Activated CD4-positive, CD25-positive, alpha-beta regulatory T cell treated with anti-CD3 and anti-CD28 coated beads, Interleukin-2, amount 50 U/mL, for 72 hours (primary cell): ENCODE results near the gene SLC34A3.

Experiments
- DNase-seq: peaks from one replicate; pipeline ENCODE4 v3.0.0; 2021

The SLC34A3 gene

DNA sequence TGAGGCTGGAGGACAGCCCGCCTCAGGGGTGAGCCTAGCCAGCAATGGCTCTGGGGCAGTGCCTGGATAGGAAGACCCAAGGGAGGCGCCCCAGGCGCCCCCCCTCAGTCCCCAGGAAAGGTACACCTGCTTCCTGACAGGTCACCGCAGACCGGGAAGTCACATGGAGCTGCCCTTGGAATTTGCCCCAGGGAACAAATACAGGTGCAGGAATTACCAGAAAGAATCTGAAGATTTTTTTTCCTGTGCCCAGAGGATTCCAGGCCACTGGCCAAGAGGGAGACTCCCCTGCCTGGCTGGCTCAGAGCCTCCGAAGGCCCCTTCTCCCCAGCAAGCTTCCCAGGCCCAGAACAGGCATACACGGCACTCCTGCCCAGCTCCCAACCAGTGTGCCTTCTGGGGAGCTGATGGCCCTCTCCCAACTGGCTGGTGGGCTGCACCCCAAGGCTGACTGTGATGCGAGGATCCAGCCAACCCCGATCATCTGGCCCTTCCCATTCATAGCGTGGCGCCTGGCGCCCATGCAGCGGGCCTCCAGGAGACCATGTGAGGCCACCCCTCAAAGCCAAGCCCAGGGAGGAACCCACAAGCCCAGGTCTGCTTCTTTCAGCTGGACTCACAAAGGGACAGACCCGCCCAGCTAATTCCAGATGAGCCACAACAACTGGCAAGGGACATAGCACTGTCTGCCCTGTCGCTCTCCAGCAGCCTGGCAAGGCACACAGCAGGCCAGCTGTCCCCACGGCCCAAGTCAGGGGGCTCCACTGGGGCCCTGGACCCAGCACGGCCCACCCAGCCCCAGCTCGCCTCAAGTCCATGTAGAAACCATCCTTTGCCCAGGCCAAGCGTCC lies 32.4 kb upstream of the SLC34A3 start:
- no peak for DNase-seq

- no peak for DNase-seq
Observed at GRCh38 chr9:137198902-137199283, 31.8 kb upstream of the SLC34A3 start.

- no peak for DNase-seq
Observed at GRCh38 chr9:137199411-137200121, 31.1 kb upstream of the SLC34A3 start.

DNA sequence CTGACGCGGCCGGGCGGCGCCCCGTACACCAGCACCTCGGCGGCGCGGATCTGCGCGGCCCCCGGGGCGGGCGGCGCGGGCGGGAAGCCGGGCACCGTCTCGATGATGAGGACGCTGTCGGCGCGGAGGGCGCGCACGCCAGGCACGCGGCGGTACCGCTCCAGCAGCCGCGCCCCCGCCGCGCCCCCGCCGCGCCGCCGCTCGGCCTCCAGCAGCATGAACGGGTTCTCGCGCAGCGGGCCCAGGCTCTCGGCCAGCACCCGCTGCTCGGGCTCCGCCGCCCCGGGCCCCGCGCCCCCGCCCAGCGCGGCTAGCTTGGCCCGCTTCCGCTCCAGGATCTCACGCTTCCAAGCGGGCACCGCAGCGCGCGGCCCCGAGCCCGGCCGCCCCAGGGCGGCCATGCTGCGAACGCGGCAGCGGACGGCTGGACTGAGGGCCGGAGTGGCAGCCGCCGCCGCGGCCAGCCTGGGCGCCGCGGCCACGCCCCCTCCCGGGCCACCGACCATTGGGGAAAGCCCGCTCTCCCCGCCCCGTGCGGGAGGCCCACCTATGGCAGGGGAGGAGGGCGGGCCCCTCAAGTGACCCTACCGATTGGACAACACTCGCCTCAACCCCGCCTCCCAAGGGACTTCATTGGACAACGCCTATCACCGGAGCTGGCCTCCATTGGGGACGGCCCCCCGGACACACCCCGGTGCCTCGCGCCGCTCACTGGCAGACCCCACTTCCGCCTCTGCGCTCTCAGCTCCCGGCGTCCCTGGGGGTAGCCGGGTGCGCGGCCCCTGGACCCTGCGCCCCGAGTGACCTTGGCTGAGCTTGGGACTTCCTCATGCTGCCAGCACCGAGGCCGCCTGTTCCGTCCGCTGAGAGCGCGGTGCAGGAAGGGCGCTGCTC lies 30.1 kb upstream of the SLC34A3 start, which contains the start of gene TPRN:
Gene TPRN, minus strand, starts transcription at position 431 of the 894 bp plus-strand sequence. Its CDS starts 30 bp downstream, at position 401.
- DNase-seq = peak; percentile 97

GRCh38 chr9:137201205-137201868 lies 29.4 kb upstream of the SLC34A3 start:
- DNase-seq = no peak

- no peak for DNase-seq
Observed at GRCh38 chr9:137202966-137203365, 27.7 kb upstream of the SLC34A3 start.

DNA sequence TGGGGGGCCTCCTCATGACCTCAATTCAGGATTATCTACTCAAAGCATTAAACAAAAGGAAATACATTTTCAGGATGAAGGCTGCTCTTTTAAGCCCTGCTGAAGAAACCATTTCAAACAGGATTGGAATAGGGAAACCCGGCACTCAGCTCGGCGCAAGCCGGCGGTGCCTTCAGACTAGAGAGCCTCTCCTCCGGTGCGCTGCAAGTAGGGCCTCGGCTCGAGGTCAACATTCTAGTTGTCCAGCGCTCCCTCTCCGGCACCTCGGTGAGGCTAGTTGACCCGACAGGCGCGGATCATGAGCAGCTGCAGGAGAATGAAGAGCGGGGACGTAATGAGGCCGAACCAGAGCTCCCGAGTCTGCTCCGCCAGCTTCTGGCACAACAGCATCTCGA lies 26.0 kb upstream of the SLC34A3 start:
- DNase-seq = no peak

- DNase-seq = peak; percentile 95
Observed at GRCh38 chr9:137205126-137206069, 25.3 kb upstream of the SLC34A3 start, which contains the start of the genes NDOR1 and TMEM203. TSS of gene NDOR1 (plus strand) at chr9:137205700. CDS start at chr9:137205778, 78 bp downstream. TSS of gene TMEM203 (minus strand) at chr9:137205648. CDS start at chr9:137205414, 234 bp downstream.

GRCh38 chr9:137206602-137207001 lies 24.1 kb upstream of the SLC34A3 start:
- DNase-seq = no peak

- DNase-seq = no peak
Observed at GRCh38 chr9:137211532-137211931, 19.2 kb upstream of the SLC34A3 start.

DNA sequence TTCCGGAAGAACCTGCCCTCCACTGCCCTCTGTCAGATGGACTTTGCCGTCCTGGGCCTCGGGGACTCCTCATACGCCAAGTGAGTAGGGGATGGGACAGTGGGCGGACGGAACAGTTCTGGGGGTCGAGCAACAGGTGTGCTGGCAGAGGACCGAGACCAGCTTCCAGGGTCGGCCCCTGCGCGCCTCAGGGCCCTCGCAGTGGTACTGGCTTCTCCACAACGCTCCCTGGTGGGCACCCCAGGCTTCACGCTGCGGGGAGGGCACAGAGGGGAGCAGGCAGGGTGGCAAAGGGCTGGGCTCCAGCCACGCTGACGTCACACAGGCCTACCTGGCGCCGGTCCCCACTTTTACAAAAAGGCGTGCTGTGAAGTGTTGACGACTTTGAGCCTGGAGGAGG lies 18.2 kb upstream of the SLC34A3 start:
- DNase-seq = no peak

DNA sequence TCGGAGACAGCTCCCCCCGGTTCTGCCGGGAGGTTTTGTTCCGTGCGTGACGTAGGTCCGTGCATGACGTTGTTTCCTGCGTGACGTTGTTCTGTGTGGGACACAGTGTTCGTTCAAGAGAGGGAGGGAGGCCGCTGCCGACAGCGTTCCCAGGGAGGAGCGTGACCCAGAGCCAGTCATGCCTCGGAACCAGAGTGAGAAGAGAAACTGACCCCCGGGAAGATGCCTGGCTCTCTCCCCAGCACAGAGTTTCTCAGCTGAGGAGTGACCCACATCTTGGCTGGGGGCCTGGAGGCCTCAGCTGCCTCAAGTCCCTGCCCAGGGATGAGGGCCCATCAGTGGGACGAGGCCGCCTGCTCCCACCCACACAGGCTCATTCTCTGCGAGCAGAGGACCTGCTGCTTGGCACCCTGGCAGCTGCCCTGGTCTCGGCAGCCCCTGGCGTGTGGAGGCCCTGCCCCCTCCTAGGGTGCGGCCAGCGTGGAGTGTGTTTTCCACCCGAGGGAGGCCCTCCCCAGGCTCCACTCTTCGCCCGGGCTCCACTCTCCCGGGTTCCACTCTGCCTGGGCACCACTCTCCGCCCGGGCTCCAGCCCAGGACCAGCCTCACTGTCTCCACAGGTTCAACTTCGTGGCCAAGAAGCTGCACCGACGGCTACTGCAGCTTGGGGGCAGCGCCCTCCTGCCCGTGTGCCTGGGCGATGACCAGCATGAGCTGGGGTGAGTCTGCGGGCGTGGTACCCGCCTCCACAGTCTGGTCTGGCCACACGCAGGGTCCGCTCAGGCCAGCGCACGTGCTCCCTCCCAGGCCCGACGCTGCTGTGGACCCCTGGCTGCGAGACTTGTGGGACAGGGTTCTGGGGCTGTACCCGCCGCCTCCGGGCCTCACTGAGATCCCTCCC lies 17.3 kb upstream of the SLC34A3 start:
- DNase-seq = no peak

- no peak for DNase-seq
Observed at GRCh38 chr9:137214620-137215019, 16.1 kb upstream of the SLC34A3 start.

GRCh38 chr9:137215196-137215986 lies 15.3 kb upstream of the SLC34A3 start:
- DNase-seq = no peak

DNA sequence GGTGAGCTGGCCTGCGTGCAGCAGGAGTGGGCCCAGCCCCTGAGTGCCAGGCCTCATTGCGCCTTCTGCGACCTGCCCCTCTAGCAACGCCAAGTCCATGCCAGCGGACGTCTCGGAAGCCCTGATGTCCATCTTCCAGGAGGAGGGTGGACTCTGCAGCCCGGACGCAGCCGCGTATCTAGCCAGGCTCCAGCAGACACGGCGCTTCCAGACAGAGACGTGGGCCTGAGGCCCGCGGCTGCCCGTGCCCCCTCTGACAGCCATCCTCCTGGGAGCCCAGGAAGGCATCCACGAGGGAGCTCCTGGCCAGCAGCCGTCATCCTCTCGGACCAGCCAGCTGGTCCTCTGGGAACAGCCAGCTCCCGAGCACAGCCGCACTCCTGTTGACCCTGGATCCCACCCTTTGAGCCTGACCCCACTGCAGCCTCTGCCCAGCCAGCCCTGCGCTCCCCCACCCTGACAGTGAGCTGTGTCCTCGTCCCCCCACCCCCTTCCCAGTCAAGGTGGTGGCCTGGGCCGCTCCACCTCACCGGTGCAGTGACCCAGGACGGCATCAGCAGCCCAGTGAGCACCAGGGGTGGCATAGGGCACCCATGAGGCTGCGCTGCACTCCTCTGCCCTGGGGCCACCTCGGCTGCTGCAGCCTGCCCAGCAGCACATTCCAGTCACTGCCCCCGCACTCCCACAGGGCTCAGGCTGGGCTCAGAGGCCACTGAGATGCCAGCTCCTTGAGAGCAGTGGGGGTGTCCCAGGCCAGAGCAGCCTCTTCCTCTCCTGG lies 14.3 kb upstream of the SLC34A3 start:
- no peak for DNase-seq

DNA sequence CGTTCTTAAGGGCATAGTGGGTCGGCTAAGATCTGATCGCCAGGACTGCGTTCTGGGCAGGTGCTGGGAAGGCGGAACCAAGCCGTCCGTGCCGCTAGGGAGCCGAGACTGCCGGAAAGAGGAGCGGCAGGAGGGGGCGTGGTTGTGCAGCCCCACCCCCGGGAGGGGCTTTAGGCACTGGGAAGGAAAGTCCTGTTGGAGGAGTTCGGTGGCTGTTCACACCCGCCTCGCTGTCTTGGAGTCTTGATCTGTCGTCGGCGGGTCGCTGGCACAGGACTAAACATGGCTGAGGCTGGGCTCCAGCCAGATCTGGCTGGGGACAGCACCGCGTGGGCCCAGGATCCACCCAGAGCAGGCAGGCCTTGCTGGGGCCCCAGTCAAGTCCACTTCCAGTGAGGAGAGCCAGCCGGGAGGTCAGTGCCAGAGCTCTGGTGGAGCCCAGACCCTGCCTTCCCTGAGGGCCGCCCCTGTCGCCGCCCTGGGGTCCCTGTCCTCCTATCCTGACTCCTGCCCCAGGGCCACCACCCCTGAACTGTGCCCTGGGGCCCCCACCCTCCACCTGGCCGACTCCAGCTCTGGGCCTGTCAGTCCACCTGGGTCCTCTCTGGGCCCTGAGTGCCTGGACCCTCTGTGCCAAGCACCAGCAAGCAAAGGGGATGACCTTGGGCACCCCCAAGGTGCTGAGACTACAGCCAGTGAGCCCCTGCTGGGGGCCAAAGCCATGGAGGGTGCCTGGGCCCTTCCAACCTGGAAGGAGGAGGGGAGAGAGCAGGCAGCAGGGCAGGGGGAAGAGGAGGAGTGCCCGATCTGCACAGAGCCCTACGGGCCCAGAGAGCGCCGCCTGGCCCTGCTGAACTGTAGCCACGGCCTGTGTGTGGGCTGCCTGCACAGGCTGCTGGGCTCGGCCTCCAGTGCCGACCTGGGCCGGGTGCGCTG lies 13.2 kb upstream of the SLC34A3 start:
- no peak for DNase-seq

DNA sequence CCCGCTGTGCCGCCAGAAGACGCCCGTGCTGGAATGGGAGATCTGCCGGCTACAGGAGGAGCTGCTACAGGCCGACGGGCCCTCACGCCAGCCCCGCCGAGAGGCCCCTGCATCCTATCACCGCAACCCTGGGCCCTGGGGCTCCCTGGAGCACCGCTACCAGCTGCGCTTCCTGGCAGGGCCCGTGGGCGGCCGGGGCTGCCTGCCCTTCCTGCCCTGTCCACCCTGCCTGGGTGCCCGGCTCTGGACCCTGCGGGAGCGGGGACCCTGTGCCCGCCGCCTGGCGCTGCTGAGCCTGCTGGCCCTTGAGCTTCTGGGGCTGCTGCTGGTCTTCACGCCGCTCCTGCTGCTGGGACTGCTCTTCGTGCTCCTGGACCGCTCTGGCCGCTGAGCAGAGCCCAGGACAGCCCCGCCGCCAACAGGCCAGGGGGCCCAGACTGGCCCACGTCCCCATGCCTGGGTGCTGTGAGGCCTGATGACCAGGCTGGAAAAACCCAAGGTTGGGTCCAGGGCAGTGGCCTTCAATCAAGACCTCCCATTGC lies 12.4 kb upstream of the SLC34A3 start:
- no peak for DNase-seq
